ENCODE data around the gene KCNQ5. TPM values are rescaled to one million over a fixed set of nuclear protein-coding genes. Genes with fewer than 3 reads are reported as not detected.

Gene KCNQ5
- total and polyA plus RNA-seq, 9 donors = 0.28 to 0.86 (median 0.57) TPM

DNA sequence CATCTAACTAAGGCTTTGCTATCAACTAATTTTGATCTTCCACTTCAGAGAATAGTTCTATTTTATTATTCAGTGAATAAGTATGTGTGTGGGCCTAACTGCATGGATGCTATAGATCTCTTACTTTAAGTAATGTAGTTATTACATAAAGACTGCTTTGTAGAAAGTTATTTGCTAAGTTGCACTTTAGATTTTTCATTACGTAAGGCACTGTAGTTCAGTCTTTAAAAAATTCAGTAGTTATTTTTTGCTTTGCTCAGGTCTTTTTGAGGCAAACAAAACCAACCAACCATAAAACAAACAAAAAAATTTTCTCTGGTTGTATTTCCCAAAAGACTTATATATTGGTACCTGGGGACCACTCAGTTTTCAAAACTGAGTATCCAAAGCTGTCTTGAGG is 53.0 kb downstream of the KCNQ5 start:
- Histone ChIP-seq H3K4me3 (ENCODE audit: low read length) (no peak overlapping the region), H3K27ac (ENCODE audit: low read length) (no peak overlapping the region), H3K36me3 (ENCODE audit: control insufficient read depth, insufficient read depth, low read length) (no peaks in the 10 kb centered on the region), H3K9me3 (replicated peaks; ENCODE audit: control insufficient read depth, low read depth, low read length) (no peaks in the 10 kb centered on the region), H3K4me1 (ENCODE audit: control insufficient read depth, insufficient read depth, low read length) (no peaks in the 10 kb centered on the region), H3K27me3 (ENCODE audit: control insufficient read depth, insufficient read depth, low read length) (no peaks in the 10 kb centered on the region)
- no peak for DNase-seq
- no CpG with 5 or more reads among the region's 1 CpG for WGBS (ENCODE audit: insufficient coverage)

DNA sequence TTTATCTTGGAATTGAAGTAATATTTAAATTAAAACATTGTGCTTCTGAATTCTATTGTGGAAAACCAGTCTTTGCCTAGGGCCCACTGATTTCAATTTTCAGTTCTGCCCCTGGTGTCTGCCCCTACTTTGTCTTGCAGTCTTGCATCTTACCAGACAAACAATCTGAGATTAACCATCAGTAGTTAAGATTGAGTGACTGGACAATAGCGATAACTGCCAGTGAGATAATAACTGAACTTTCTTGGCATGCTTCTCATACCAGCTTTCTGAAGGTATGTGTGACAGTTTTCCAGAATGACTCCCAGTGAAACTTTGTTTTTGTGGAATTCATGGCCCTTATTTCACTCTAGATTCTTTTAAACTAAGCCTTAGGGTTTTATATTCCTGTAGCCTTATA is 53.5 kb downstream of the KCNQ5 start:
- no CpG with 5 or more reads among the region's 1 CpG for WGBS (ENCODE audit: insufficient coverage)

DNA sequence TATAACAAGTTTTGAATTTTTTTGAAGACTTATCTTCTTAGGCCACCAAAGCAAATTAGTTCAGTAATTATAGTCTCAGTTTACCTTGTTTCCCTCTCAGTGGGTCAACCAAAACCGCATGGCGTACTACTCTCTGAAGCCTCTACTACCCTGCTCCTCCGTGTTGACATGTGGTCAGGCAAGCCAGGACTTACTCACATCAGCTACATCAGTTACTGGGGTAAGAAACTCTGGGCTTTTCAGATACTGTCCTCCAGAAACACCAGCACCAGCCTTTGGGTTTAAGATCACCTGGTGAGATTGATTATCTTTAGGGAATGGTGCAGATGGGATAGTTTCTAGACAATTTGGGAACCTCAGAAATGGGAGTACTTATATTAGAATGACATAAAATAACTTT is 55.1 kb downstream of the KCNQ5 start:
- no peaks in the 10 kb centered on the region for H3K9me3 ChIP-seq (replicated peaks; ENCODE audit: control insufficient read depth, low read depth, low read length)
- H3K4me3 ChIP-seq (ENCODE audit: low read length) = no peak overlapping the region
- no peaks in the 10 kb centered on the region for H3K36me3 ChIP-seq (ENCODE audit: control insufficient read depth, insufficient read depth, low read length)
- DNase-seq = no peak
- WGBS (ENCODE audit: insufficient coverage) = no CpG with 5 or more reads among the region's 3 CpGs
- H3K27ac ChIP-seq (ENCODE audit: low read length) = no peak overlapping the region
- H3K27me3 ChIP-seq (ENCODE audit: control insufficient read depth, insufficient read depth, low read length) = no peaks in the 10 kb centered on the region
- H3K4me1 ChIP-seq (ENCODE audit: control insufficient read depth, insufficient read depth, low read length) = no peaks in the 10 kb centered on the region

More for the DNA sequence above, 53.5 kb downstream of the KCNQ5 start:
- Histone ChIP-seq H3K27ac (ENCODE audit: low read length) (no peak overlapping the region), H3K9me3 (replicated peaks; ENCODE audit: control insufficient read depth, low read depth, low read length) (no peaks in the 10 kb centered on the region), H3K27me3 (ENCODE audit: control insufficient read depth, insufficient read depth, low read length) (no peaks in the 10 kb centered on the region), H3K36me3 (ENCODE audit: control insufficient read depth, insufficient read depth, low read length) (no peaks in the 10 kb centered on the region), H3K4me3 (ENCODE audit: low read length) (no peak overlapping the region), H3K4me1 (ENCODE audit: control insufficient read depth, insufficient read depth, low read length) (no peaks in the 10 kb centered on the region)
- no peak for DNase-seq

DNA sequence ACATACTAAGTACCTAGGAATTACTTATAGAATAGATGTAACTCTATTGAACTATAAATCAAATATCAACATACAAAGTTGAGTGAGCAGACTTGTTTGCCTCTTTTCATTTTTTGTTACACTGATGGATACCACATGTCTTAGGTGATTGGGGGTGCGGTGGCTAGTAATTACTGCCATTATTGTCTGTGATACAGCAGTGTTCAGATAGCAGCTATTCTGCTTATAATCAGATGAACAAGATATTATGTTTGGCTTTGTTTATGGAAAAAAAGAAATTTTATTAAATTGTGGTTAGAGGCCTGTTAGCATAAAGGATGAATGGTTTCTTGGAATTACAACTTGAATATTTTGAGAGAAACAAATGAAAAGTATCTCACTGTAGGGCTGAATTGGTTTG is 55.9 kb downstream of the KCNQ5 start:
- DNase-seq = peak; percentile 2
- H3K27me3 ChIP-seq (ENCODE audit: control insufficient read depth, insufficient read depth, low read length) = no peaks in the 10 kb centered on the region
- no peaks in the 10 kb centered on the region for H3K4me1 ChIP-seq (ENCODE audit: control insufficient read depth, insufficient read depth, low read length)
- no peaks in the 10 kb centered on the region for H3K36me3 ChIP-seq (ENCODE audit: control insufficient read depth, insufficient read depth, low read length)
- no peak overlapping the region for H3K4me3 ChIP-seq (ENCODE audit: low read length)
- H3K27ac ChIP-seq (ENCODE audit: low read length) = no peak overlapping the region
- WGBS (ENCODE audit: insufficient coverage) = no CpG with 5 or more reads among the region's 1 CpG
- no peaks in the 10 kb centered on the region for H3K9me3 ChIP-seq (replicated peaks; ENCODE audit: control insufficient read depth, low read depth, low read length)

DNA sequence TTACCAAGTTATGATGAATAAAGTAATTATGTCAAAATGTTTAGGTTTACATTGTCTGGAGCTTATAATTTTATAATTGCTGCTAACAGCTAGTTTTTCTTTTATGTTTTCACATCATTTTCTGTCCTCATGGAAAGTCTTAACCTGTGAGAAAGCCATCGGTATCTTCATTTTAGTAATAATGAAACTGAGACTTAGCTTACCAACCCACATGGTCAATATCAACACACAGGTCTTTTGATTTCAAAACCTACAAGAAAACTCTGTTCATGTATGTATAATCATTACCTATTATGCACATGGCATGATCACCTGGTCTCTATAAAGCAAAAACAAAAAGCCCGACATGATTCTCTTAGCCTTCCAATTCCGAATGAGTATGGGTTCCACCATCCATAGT is 61.9 kb downstream of the KCNQ5 start:
- no peaks in the 10 kb centered on the region for H3K4me1 ChIP-seq (ENCODE audit: control insufficient read depth, insufficient read depth, low read length)
- DNase-seq = no peak
- no peaks in the 10 kb centered on the region for H3K9me3 ChIP-seq (replicated peaks; ENCODE audit: control insufficient read depth, low read depth, low read length)
- no peaks in the 10 kb centered on the region for H3K27me3 ChIP-seq (ENCODE audit: control insufficient read depth, insufficient read depth, low read length)
- H3K36me3 ChIP-seq (ENCODE audit: control insufficient read depth, insufficient read depth, low read length) = no peaks in the 10 kb centered on the region
- 85% methylated on average over 2 of the region's 3 CpGs for WGBS (ENCODE audit: insufficient coverage)
- no peak overlapping the region for H3K27ac ChIP-seq (ENCODE audit: low read length)
- H3K4me3 ChIP-seq (ENCODE audit: low read length) = no peak overlapping the region

DNA sequence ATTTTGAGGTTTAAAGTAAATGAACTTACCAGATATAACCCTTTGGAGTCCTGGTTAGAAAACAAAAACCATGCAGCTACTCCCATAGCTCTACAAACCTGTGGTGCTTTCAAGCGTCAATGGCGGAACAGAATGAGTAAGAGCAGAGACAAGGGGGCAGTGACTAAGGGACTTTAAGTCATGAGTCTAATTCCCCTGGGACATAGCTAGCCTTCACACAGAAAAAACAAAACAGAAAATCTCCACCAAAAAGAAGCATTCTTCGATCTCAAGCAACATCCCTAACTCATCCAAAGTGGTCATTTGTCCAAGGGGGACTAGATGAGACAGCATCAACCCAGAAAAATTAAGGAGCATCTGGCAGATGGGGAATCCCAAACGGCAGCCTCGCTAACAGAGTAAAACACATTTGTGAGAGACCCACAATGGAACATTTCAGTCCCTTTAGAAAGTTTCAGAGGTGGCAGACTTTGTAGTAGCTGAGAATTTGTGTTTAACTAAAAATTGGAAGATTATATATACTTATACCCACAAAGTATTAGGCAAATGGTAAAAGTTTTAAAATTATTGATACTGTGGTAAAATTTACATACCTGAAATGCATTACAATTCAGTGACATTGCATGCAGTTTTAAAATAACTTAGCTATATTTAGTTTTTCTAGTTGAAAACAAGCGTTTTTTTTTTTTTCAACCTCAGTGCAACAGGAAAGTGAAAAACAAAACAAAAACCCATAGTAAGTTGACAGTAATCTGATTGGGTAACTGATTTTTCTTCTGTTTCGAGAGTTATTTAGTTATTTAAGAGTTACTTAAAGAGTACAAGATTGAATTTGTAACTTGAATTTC is 67.5 kb downstream of the KCNQ5 start:
- Histone ChIP-seq H3K27ac (ENCODE audit: low read length) (no peak overlapping the region), H3K36me3 (ENCODE audit: control insufficient read depth, insufficient read depth, low read length) (no peaks in the 10 kb centered on the region), H3K27me3 (ENCODE audit: control insufficient read depth, insufficient read depth, low read length) (no peaks in the 10 kb centered on the region), H3K9me3 (replicated peaks; ENCODE audit: control insufficient read depth, low read depth, low read length) (no peaks in the 10 kb centered on the region), H3K4me1 (ENCODE audit: control insufficient read depth, insufficient read depth, low read length) (no peaks in the 10 kb centered on the region), H3K4me3 (ENCODE audit: low read length) (no peak overlapping the region)
- DNase-seq = no peak
- 100% methylated on average over 1 of the region's 7 CpGs for WGBS (ENCODE audit: insufficient coverage)

DNA sequence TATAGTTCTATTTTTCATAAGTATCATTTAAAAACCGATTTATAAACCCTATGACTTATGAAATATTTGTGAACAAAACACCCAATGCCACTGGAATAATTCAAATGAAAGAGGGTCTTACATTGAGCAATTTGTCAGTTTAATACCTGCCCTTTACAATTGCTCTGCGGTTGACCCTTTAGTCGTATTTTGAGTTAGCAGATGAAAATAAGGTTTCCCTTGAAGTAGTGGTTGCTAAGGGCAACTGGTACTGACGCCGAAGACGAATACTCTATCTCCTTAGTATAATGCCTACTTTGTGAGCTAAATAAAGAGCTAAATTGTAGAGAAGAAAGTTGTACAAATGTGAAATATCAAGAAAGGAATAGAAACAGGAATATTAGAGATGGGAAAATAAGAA is 69.4 kb downstream of the KCNQ5 start:
- no peak overlapping the region for H3K27ac ChIP-seq (ENCODE audit: low read length)
- no peaks in the 10 kb centered on the region for H3K9me3 ChIP-seq (replicated peaks; ENCODE audit: control insufficient read depth, low read depth, low read length)
- H3K36me3 ChIP-seq (ENCODE audit: control insufficient read depth, insufficient read depth, low read length) = no peaks in the 10 kb centered on the region
- H3K4me1 ChIP-seq (ENCODE audit: control insufficient read depth, insufficient read depth, low read length) = no peaks in the 10 kb centered on the region
- WGBS (ENCODE audit: insufficient coverage) = no CpG with 5 or more reads among the region's 6 CpGs
- H3K27me3 ChIP-seq (ENCODE audit: control insufficient read depth, insufficient read depth, low read length) = no peaks in the 10 kb centered on the region
- H3K4me3 ChIP-seq (ENCODE audit: low read length) = no peak overlapping the region
- DNase-seq = no peak

DNA sequence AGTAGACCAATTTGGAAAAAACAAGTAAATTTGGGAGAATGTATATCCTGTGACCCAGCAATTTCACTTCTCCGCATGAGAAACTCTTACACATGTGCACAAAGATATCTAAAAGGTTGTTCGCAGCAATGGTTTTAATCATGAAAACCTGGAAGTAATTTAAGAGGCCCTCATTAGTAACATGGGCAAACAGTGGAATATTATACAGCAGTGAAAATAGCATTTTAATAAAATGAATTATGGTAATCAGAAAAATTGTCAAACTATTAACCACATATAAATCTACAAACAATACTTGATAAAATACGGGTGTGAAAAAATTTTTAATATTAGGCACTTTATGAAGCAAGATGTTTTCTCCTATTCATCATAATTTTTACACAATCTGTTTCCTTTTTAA is 74.2 kb downstream of the KCNQ5 start:
- Histone ChIP-seq H3K4me3 (ENCODE audit: low read length) (no peak overlapping the region), H3K9me3 (replicated peaks; ENCODE audit: control insufficient read depth, low read depth, low read length) (no peaks in the 10 kb centered on the region), H3K27me3 (ENCODE audit: control insufficient read depth, insufficient read depth, low read length) (no peaks in the 10 kb centered on the region), H3K27ac (ENCODE audit: low read length) (no peak overlapping the region), H3K4me1 (ENCODE audit: control insufficient read depth, insufficient read depth, low read length) (no peaks in the 10 kb centered on the region), H3K36me3 (ENCODE audit: control insufficient read depth, insufficient read depth, low read length) (no peaks in the 10 kb centered on the region)
- no CpG with 5 or more reads among the region's 3 CpGs for WGBS (ENCODE audit: insufficient coverage)
- no peak for DNase-seq

DNA sequence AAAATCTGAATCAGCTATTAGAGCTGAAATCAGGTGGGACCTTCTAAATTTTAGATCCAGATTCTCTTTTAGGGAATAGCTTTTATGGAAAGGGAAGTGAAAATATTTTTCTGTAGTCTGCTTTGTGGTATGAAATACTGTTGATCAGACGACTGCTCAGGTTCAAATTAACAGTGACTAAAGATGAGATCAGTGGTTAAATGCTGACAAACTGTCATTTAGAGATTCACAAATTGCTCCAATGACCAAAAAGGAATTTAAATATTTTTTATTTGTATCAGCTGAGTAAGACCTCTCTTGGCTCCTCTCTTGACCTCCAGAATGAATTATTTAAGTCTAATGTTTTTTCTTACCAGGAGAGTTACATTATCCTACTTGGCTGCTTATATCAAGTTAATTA is 77.3 kb downstream of the KCNQ5 start:
- DNase-seq = no peak
- no peaks in the 10 kb centered on the region for H3K9me3 ChIP-seq (replicated peaks; ENCODE audit: control insufficient read depth, low read depth, low read length)
- H3K27me3 ChIP-seq (ENCODE audit: control insufficient read depth, insufficient read depth, low read length) = no peaks in the 10 kb centered on the region
- no CpG with 5 or more reads among the region's 1 CpG for WGBS (ENCODE audit: insufficient coverage)
- H3K27ac ChIP-seq (ENCODE audit: low read length) = no peak overlapping the region
- no peaks in the 10 kb centered on the region for H3K36me3 ChIP-seq (ENCODE audit: control insufficient read depth, insufficient read depth, low read length)
- no peaks in the 10 kb centered on the region for H3K4me1 ChIP-seq (ENCODE audit: control insufficient read depth, insufficient read depth, low read length)
- no peak overlapping the region for H3K4me3 ChIP-seq (ENCODE audit: low read length)

DNA sequence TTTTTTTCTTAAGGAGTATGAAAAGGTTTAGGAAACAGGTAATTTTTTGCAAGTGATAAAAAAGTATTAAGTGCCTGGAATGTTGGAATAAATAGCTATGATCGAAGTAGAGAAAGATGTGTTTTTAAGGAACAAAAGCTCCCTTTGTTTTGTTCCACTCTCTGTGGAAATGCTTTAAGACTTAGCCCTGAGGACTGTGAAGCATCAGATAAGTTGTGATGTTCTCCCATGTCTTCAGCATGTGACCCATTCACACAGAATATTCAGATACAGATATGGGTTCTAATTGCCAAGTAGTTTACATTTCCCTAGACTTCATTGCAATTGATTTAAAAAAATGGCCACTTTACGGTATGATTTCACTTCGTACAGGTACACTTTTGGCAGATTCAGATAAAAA is 80.6 kb downstream of the KCNQ5 start:
- Histone ChIP-seq H3K36me3 (ENCODE audit: control insufficient read depth, insufficient read depth, low read length) (no peaks in the 10 kb centered on the region), H3K27me3 (ENCODE audit: control insufficient read depth, insufficient read depth, low read length) (no peaks in the 10 kb centered on the region), H3K27ac (ENCODE audit: low read length) (no peak overlapping the region), H3K4me1 (ENCODE audit: control insufficient read depth, insufficient read depth, low read length) (no peaks in the 10 kb centered on the region), H3K9me3 (replicated peaks; ENCODE audit: control insufficient read depth, low read depth, low read length) (no peaks in the 10 kb centered on the region), H3K4me3 (ENCODE audit: low read length) (no peak overlapping the region)
- 63% methylated on average over 1 of the region's 3 CpGs for WGBS (ENCODE audit: insufficient coverage)
- no peak for DNase-seq

DNA sequence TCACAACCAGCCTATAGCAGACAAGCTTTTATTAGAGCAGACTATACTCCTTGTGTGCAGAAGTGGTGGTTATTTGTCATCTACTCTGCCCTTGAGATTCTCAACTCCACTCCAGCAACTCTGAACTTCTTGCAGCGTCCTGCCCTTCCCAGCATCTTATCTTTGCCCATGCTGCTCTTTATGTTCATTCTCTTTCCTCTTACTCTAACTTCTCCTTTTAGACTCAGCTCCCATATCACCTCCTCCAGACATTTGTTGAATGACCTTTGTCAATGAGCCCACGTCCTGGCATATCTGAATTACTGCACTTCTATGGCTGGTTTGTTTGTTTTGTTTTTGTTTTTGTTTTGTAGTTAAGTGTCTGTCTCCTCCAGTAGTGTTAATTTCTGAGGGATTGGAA is 81.2 kb downstream of the KCNQ5 start:
- Histone ChIP-seq H3K9me3 (replicated peaks; ENCODE audit: control insufficient read depth, low read depth, low read length) (no peaks in the 10 kb centered on the region), H3K4me1 (ENCODE audit: control insufficient read depth, insufficient read depth, low read length) (no peaks in the 10 kb centered on the region), H3K36me3 (ENCODE audit: control insufficient read depth, insufficient read depth, low read length) (no peaks in the 10 kb centered on the region), H3K27me3 (ENCODE audit: control insufficient read depth, insufficient read depth, low read length) (no peaks in the 10 kb centered on the region), H3K27ac (ENCODE audit: low read length) (no peak overlapping the region), H3K4me3 (ENCODE audit: low read length) (no peak overlapping the region)
- no peak for DNase-seq
- 90% methylated on average over 1 of the region's 2 CpGs for WGBS (ENCODE audit: insufficient coverage)
